ENCODE measurements around the gene ADGRV1. TPM values are rescaled to one million over a fixed set of nuclear protein-coding genes. Genes with fewer than 3 reads are reported as not detected.
"Not testable (repeated sequence)": the region's sequence is repeated elsewhere in the genome, so short reads cannot be mapped to it uniquely, and the experiment has no call there.

Gene ADGRV1
- polyA plus RNA-seq, 3 donors: 0.18 to 0.33 TPM; not detected in 1

DNA sequence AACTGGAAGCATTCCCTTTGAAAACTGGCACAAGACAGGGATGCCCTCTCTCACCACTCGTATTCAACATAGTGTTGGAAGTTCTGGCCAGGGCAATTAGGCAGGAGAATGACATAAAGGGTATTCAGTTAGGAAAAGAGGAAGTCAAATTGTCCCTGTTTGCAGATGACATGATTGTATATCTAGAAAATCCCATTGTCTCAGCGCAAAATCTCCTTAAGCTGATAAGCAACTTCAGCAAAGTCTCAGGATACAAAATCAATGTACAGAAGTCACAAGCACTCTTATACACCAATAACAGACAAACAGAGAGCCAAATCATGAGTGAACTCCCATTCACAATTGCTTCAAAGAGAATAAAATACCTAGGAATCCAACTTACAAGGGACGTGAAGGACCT lies 128.9 kb downstream of the ADGRV1 start:
- WGBS (ENCODE audit: insufficient coverage): no CpG with 5 or more reads among the region's 3 CpGs
- H3K4me3 ChIP-seq (replicated peaks in 1 of 3; ENCODE audit: low read depth in 2 of 3, low read length in 3 of 3); H3K9ac ChIP-seq (ENCODE audit: insufficient read depth, low read length, poor library complexity, severe bottlenecking); H3K27me3 Mint-ChIP-seq (ENCODE audit: low read depth in 3 of 3); H3K27me3 ChIP-seq (ENCODE audit: control insufficient read depth in 2 of 2, insufficient read depth in 2 of 2, low read length in 2 of 2); H4K20me1 ChIP-seq (ENCODE audit: insufficient read depth, low read length); H3K36me3 Mint-ChIP-seq; H3K27ac ChIP-seq (ENCODE audit: low read depth in 1 of 2, low read length in 2 of 2); H3K79me2 ChIP-seq (ENCODE audit: insufficient read depth, low read length); H3K9me3 ChIP-seq (replicated peaks in 1 of 2; ENCODE audit: control insufficient read depth in 1 of 2, insufficient read depth in 1 of 2, low read length in 2 of 2); H2AFZ ChIP-seq (ENCODE audit: insufficient read depth, low read depth, low read length, poor library complexity, severe bottlenecking); intact Hi-C loops (cut with micrococcal nuclease); H3K9me3 Mint-ChIP-seq; H3K36me3 ChIP-seq (replicated peaks in 1 of 2; ENCODE audit: control insufficient read depth in 1 of 2, insufficient read depth in 2 of 2, low read length in 2 of 2); H3K4me2 ChIP-seq (replicated peaks; ENCODE audit: extremely low read depth, low read length, poor library complexity, severe bottlenecking); DNase-seq; H3K4me3 Mint-ChIP-seq; H3K27ac Mint-ChIP-seq: not testable (repeated sequence)
- H3K4me1 Mint-ChIP-seq: peaks cover 15% of the 10 kb centered on the region
- peaks cover 16 to 18% of the 10 kb centered on the region in 2 donors for H3K4me1 ChIP-seq (ENCODE audit: control insufficient read depth in 1 of 2, insufficient read depth in 2 of 2, low read length in 2 of 2)

DNA sequence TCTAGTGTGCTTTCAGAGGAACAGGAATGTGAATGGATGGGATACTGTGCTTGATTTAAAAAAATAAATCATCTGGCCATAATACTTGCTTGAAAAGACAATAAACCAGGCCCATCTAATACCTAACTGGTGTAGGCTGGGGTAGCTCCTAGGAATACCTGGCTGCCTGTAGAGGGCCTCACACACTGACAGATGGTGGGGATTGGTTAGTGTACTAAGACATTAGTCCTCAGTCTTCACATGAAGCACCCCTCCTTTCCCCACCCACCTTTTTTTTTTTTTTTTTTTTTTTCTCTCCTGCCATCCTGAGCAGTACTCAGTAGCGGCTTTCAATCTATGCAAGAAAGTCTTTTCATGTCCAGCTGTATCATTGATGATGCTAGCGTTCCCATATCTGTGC lies 130.5 kb downstream of the ADGRV1 start:
- no peak overlapping the region for H3K4me3 ChIP-seq (replicated peaks in 1 of 3; ENCODE audit: low read depth in 2 of 3, low read length in 3 of 3)
- no peaks in the 10 kb centered on the region for H3K79me2 ChIP-seq (ENCODE audit: insufficient read depth, low read length)
- Mint-ChIP-seq H3K4me3 (no peak overlapping the region), H3K27ac (no peak overlapping the region), H3K27me3 (ENCODE audit: low read depth in 3 of 3) (peaks cover 0 to 3% (median 0%) of the 10 kb centered on the region in 3 donors), H3K9me3 (peaks cover 0 to 4% (median 0%) of the 10 kb centered on the region in 7 donors), H3K4me1 (peaks cover 15% of the 10 kb centered on the region), H3K36me3 (no peaks in the 10 kb centered on the region)
- H4K20me1 ChIP-seq (ENCODE audit: insufficient read depth, low read length): no peaks in the 10 kb centered on the region
- no peaks in the 10 kb centered on the region for H3K36me3 ChIP-seq (replicated peaks in 1 of 2; ENCODE audit: control insufficient read depth in 1 of 2, insufficient read depth in 2 of 2, low read length in 2 of 2)
- no peak overlapping the region for H3K4me2 ChIP-seq (replicated peaks; ENCODE audit: extremely low read depth, low read length, poor library complexity, severe bottlenecking)
- H3K9ac ChIP-seq (ENCODE audit: insufficient read depth, low read length, poor library complexity, severe bottlenecking): no peak overlapping the region
- H3K9me3 ChIP-seq (replicated peaks in 1 of 2; ENCODE audit: control insufficient read depth in 1 of 2, insufficient read depth in 1 of 2, low read length in 2 of 2): no peaks in the 10 kb centered on the region
- no peak overlapping the region for H3K27ac ChIP-seq (ENCODE audit: low read depth in 1 of 2, low read length in 2 of 2)
- intact Hi-C loops (cut with micrococcal nuclease): no loop called here
- H2AFZ ChIP-seq (ENCODE audit: insufficient read depth, low read depth, low read length, poor library complexity, severe bottlenecking): no peak overlapping the region
- H3K4me1 ChIP-seq (ENCODE audit: control insufficient read depth in 1 of 2, insufficient read depth in 2 of 2, low read length in 2 of 2): peaks cover 16 to 18% of the 10 kb centered on the region in 2 donors
- no CpG with 5 or more reads among the region's 2 CpGs for WGBS (ENCODE audit: insufficient coverage)
- TF ChIP-seq, protein P1, sequence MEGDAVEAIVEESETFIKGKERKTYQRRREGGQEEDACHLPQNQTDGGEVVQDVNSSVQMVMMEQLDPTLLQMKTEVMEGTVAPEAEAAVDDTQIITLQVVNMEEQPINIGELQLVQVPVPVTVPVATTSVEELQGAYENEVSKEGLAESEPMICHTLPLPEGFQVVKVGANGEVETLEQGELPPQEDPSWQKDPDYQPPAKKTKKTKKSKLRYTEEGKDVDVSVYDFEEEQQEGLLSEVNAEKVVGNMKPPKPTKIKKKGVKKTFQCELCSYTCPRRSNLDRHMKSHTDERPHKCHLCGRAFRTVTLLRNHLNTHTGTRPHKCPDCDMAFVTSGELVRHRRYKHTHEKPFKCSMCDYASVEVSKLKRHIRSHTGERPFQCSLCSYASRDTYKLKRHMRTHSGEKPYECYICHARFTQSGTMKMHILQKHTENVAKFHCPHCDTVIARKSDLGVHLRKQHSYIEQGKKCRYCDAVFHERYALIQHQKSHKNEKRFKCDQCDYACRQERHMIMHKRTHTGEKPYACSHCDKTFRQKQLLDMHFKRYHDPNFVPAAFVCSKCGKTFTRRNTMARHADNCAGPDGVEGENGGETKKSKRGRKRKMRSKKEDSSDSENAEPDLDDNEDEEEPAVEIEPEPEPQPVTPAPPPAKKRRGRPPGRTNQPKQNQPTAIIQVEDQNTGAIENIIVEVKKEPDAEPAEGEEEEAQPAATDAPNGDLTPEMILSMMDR (IDR thresholded peaks at IDR 0.05): no peak
- no peak for DNase-seq
- H3K27me3 ChIP-seq (ENCODE audit: control insufficient read depth in 2 of 2, insufficient read depth in 2 of 2, low read length in 2 of 2): no peaks in the 10 kb centered on the region

Data from CD14-positive monocyte (primary cell).